WTC11 (cell line): ENCODE results near the gene SRR. TPM values are rescaled to one million over a fixed set of nuclear protein-coding genes. Genes with fewer than 3 reads are reported as not detected.

Experiments
- ATAC-seq: fragments of 200-7000 bp; cut with Tn5 transposase; 2 replicates; pipeline ENCODE4 v1.10.0; 2021; ENCODE audit warnings: mild to moderate bottlenecking, moderate library complexity
- CTCF ChIA-PET: fragments of 300-600 bp; sonication (Branson Sonifier 250); formaldehyde crosslinking; loops from one replicate; lab custom pipeline; 2021; ENCODE audit warnings: antibody characterized with exemption; lab: Charles Lee
- POLR2A ChIA-PET: fragments of 350-600 bp; sonication (Branson Sonifier 250); formaldehyde crosslinking; loops from one replicate; lab custom pipeline; 2021; ENCODE audit warnings: antibody characterized with exemption; lab: Charles Lee
- DNase-seq: peaks from one replicate; pipeline ENCODE4 v3.0.0; 2021; ENCODE audit warnings: low spot score
- H3K27ac Mint-ChIP-seq: 2 replicates; pipeline ENCODE4 v1.8.0; 2021; ENCODE audit warnings: mixed read lengths
- H3K27me3 Mint-ChIP-seq: 2 replicates; pipeline ENCODE4 v1.8.0; 2021; ENCODE audit warnings: low read depth, mild to moderate bottlenecking, moderate library complexity, mixed read lengths
- H3K36me3 Mint-ChIP-seq: 2 replicates; pipeline ENCODE4 v1.8.0; 2021; ENCODE audit warnings: mixed read lengths
- H3K4me1 Mint-ChIP-seq: 2 replicates; pipeline ENCODE4 v1.8.0; 2022; ENCODE audit warnings: mixed read lengths
- H3K4me3 Mint-ChIP-seq: 2 replicates; pipeline ENCODE4 v1.8.0; 2021; ENCODE audit warnings: mild to moderate bottlenecking, moderate library complexity, mixed read lengths
- H3K9me3 Mint-ChIP-seq: 2 replicates; pipeline ENCODE4 v1.8.0; 2021; ENCODE audit warnings: mixed read lengths
- AR ChIP-seq: fragments of 250-450 bp; sonication (Bioruptor Pico); IDR thresholded peaks from 2 replicates; pipeline ENCODE4 v1.9.0; 2021; ENCODE audit warnings: mild to moderate bottlenecking
- ATF6 ChIP-seq: sonication (generic); formaldehyde crosslinking; IDR thresholded peaks from 2 replicates; pipeline ENCODE4 v1.8.1; 2023; ENCODE audit warnings: mild to moderate bottlenecking, missing genetic modification reagents
- CDX4 ChIP-seq: fragments of 250-450 bp; sonication (Bioruptor Pico); IDR thresholded peaks from 2 replicates; pipeline ENCODE4 v1.9.0; 2021; ENCODE audit warnings: moderate library complexity, mild to moderate bottlenecking, inconsistent platforms, borderline replicate concordance
- ETV6 ChIP-seq: sonication (generic); formaldehyde crosslinking; IDR thresholded peaks from 2 replicates; pipeline ENCODE4 v1.8.1; 2022; ENCODE audit warnings: mild to moderate bottlenecking, missing genetic modification reagents
- FOXP4 ChIP-seq: sonication (generic); formaldehyde crosslinking; IDR thresholded peaks from 2 replicates; pipeline ENCODE4 v1.8.0; 2022; ENCODE audit warnings: mild to moderate bottlenecking, missing genetic modification reagents
- NR3C1 ChIP-seq: sonication (generic); formaldehyde crosslinking; conservative IDR thresholded peaks from 2 replicates; pipeline ENCODE4 v1.8.1; 2023; ENCODE audit warnings: low read depth, mild to moderate bottlenecking, missing genetic modification reagents
- RORB ChIP-seq: fragments of 250-450 bp; sonication (Bioruptor Pico); IDR thresholded peaks from 2 replicates; pipeline ENCODE4 v1.9.0; 2021; ENCODE audit warnings: mild to moderate bottlenecking
- SMAD3 ChIP-seq: sonication (generic); formaldehyde crosslinking; IDR thresholded peaks from 2 replicates; pipeline ENCODE4 v1.8.0; 2022; ENCODE audit warnings: missing genetic modification reagents, mild to moderate bottlenecking, borderline replicate concordance
- STAT6 ChIP-seq: sonication (generic); formaldehyde crosslinking; conservative IDR thresholded peaks from 2 replicates; pipeline ENCODE4 v1.8.1; 2023; ENCODE audit warnings: mild to moderate bottlenecking, low read depth, missing genetic modification reagents, moderate library complexity
- TCF7 ChIP-seq: sonication (generic); formaldehyde crosslinking; IDR thresholded peaks from 2 replicates; pipeline ENCODE4 v1.8.0; 2022; ENCODE audit warnings: mild to moderate bottlenecking, low read depth, missing genetic modification reagents, moderate library complexity
- USF1 ChIP-seq: sonication (generic); formaldehyde crosslinking; IDR thresholded peaks from 2 replicates; pipeline ENCODE4 v1.8.0; 2022; ENCODE audit warnings: mild to moderate bottlenecking, missing genetic modification reagents
- ZBTB43 ChIP-seq: sonication (generic); formaldehyde crosslinking; IDR thresholded peaks from 2 replicates; pipeline ENCODE4 v1.8.1; 2023; ENCODE audit warnings: mild to moderate bottlenecking, missing genetic modification reagents
- ZNF138 ChIP-seq: sonication (generic); formaldehyde crosslinking; conservative IDR thresholded peaks from 2 replicates; pipeline ENCODE4 v1.8.1; 2022; ENCODE audit warnings: mild to moderate bottlenecking, moderate library complexity, missing genetic modification reagents
- ZNF317 ChIP-seq: sonication (generic); formaldehyde crosslinking; IDR thresholded peaks from 2 replicates; pipeline ENCODE4 v1.8.1; 2023; ENCODE audit warnings: low read depth, mild to moderate bottlenecking, moderate library complexity, missing genetic modification reagents, borderline replicate concordance
- ZNF423 ChIP-seq: fragments of 250-450 bp; sonication (Bioruptor Pico); IDR thresholded peaks from 2 replicates; pipeline ENCODE4 v2.1.2; 2022; ENCODE audit warnings: mild to moderate bottlenecking, moderate library complexity
- ZNF671 ChIP-seq: fragments of 250-450 bp; sonication (Bioruptor Pico); IDR thresholded peaks from 2 replicates; pipeline ENCODE4 v1.8.0; 2021; ENCODE audit warnings: mild to moderate bottlenecking
- total RNA-seq: library from RNA; stranded (reverse); gene quantifications from 3 replicates; pipeline ENCODE4 v1.2.3, GENCODE V29; 2021

The SRR gene
- total RNA-seq, 1 experiment from 2014 or later, result 5.1 TPM

GRCh38 chr17:2344528-2344927 is 40.8 kb downstream of the SRR start:
- TF ChIP-seq AR (no peak), RORB (no peak), STAT6 (CRISPR knock-in tag) (no peak), TCF7 (CRISPR knock-in tag) (no peak)
- CTCF ChIA-PET, result interaction anchor here (1.3 kb wide), 1 partner anchor 8 kb away, joined by 3 read pairs; no protein-coding TSS in a partner anchor
- ATAC-seq, result no peak
- H3K4me1 Mint-ChIP-seq, result peaks cover 22% of the 10 kb centered on the region
- DNase-seq, result no peak
- no peaks in the 10 kb centered on the region for H3K27me3 Mint-ChIP-seq
- no peak overlapping the region for H3K4me3 Mint-ChIP-seq
- H3K9me3 Mint-ChIP-seq, result no peaks in the 10 kb centered on the region
- no peak overlapping the region for H3K27ac Mint-ChIP-seq
- POLR2A ChIA-PET, result no interaction called here
- H3K36me3 Mint-ChIP-seq, result peaks cover 13% of the 10 kb centered on the region

GRCh38 chr17:2346475-2346874 is 42.7 kb downstream of the SRR start:
- TF ChIP-seq ZNF423 (CRISPR knock-in tag) (no peak), ZNF671 (CRISPR knock-in tag) (no peak), SMAD3 (no peak), NR3C1 (CRISPR knock-in tag) (no peak), FOXP4 (CRISPR knock-in tag) (no peak), ZNF138 (CRISPR knock-in tag) (no peak), CDX4 (no peak), ATF6 (CRISPR knock-in tag) (no peak), ZNF317 (CRISPR knock-in tag) (no peak), ETV6 (CRISPR knock-in tag) (no peak), ZBTB43 (CRISPR knock-in tag) (no peak), USF1 (CRISPR knock-in tag) (no peak)
- no peaks in the 10 kb centered on the region for H3K27me3 Mint-ChIP-seq
- no peak overlapping the region for H3K4me3 Mint-ChIP-seq
- H3K9me3 Mint-ChIP-seq, result no peaks in the 10 kb centered on the region
- ATAC-seq (no peak), DNase-seq (no peak)
- peaks cover 12% of the 10 kb centered on the region for H3K36me3 Mint-ChIP-seq
- POLR2A ChIA-PET, result interaction anchor here (4.4 kb wide), 1 partner anchor 9 kb away, joined by 38 read pairs; the partner anchor contains the start of genes SGSM2 and TSR1
- H3K4me1 Mint-ChIP-seq, result peaks cover 22% of the 10 kb centered on the region
- H3K27ac Mint-ChIP-seq, result peak overlapping the region; percentile 64; the same call in 1 of the 2 replicates
- CTCF ChIA-PET, result interaction anchor here (2.6 kb wide), 1 partner anchor 9 kb away, joined by 50 read pairs; the partner anchor contains the start of genes SGSM2 and TSR1
